A549 treated with RU486 at 1 μM for 4 hours (cell line): Measurements from ENCODE around the gene NPIPB2. TPM values are rescaled to one million over a fixed set of nuclear protein-coding genes. Genes with fewer than 3 reads are reported as not detected.

ENCODE experiments used
- total RNA-seq: library from RNA; stranded (reverse); fragments of 200-300 nt; extraction: Qiagen RNA extraction; gene quantifications from 5 replicates; pipeline ENCODE4 v1.2.3, GENCODE V29; 2022; ENCODE audit warnings: low read depth

The NPIPB2 gene
- total RNA-seq, result 1.7 to 3.2 TPM (median 1.9 TPM) in 5 replicates

GRCh38 chr16:11941945-11942344 lies at the start of gene NPIPB2:
NPIPB2 (minus strand) TSS chr16:11942045; CDS start chr16:11942045, 0 bp downstream.

GRCh38 chr16:11964761-11965551 lies 23.1 kb upstream of the NPIPB2 start, which contains the start of gene TNFRSF17:
TNFRSF17 (plus strand) TSS chr16:11965210; CDS start chr16:11965325, 115 bp downstream.

GRCh38 chr16:11915644-11916523 lies 26.0 kb downstream of the NPIPB2 start, which contains the start of gene GSPT1:
GSPT1 (minus strand) TSS chr16:11915956; CDS start chr16:11915720, 236 bp downstream.

Other genes starting within 250 kb of the NPIPB2 start
- gene TXNDC11, start 199.2 kb downstream of the NPIPB2 start, total RNA-seq, result 33.0 to 38.7 TPM (median 37.3 TPM) in 5 replicates
- 19.8 to 32.3 TPM (median 25.7 TPM) in 5 replicates for gene ZC3H7A, start 144.8 kb downstream of the NPIPB2 start, total RNA-seq
- 221 to 300 TPM (median 246 TPM) in 5 replicates for gene RSL1D1, start 90.5 kb downstream of the NPIPB2 start, total RNA-seq
- 175 to 236 TPM (median 187 TPM) in 5 replicates for gene GSPT1, start 26.1 kb downstream of the NPIPB2 start, total RNA-seq
- not detected in 5 replicates for gene TNFRSF17, start 23.2 kb upstream of the NPIPB2 start, total RNA-seq
- 2.1 to 3.2 TPM (median 3.0 TPM) in 5 replicates for gene SNX29, start 34.7 kb upstream of the NPIPB2 start, total RNA-seq